Measurements from ENCODE around the gene RAB4A. TPM values are rescaled to one million over a fixed set of nuclear protein-coding genes. Genes with fewer than 3 reads are reported as not detected.
A peak's percentile ranks its signal among the peaks of the same experiment; 100 is the strongest.

Gene RAB4A
- total RNA-seq, 1 experiment from 2014 or later = 66.7 TPM

DNA sequence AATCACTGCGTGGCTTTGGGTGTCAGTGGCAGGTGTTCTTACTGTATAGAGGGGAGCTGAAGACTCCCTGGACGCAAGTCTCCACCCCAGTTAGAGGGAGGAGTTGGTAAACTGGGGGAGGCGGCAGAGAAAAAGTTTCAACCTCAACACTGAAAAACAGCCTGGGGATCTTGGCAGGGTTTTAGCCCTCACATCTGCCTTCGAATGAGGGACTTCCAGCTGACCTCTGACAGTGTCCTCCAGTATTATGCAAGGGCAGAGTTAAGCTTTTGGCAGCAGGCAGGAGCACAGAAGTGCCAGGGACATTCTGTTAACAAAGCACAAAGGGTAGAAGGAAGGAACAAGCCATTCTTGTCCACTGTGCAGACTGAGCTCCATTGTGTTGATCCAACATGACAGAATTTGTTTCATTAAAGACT, 41.2 kb upstream of the RAB4A start:
- Mint-ChIP-seq H3K4me3 (peak overlapping the region; percentile 33 to 66), H3K4me1 (peaks cover 63 to 66% of the 10 kb centered on the region in 2 experiments), H3K27me3 (ENCODE audit: low read depth) (no peaks in the 10 kb centered on the region; the same call in 1 of the 2 replicates), H3K9me3 (no peaks in the 10 kb centered on the region; a peak in 2 of 5 replicates), H3K27ac (peak overlapping the region; percentile 90 to 98 (median 91)), H3K36me3 (ENCODE audit: insufficient read depth in 1 of 3, low read depth in 3 of 3) (peaks cover 0 to 2% (median 0%) of the 10 kb centered on the region in 3 experiments; a peak in 2 of 7 replicates)
- no peak for DNase-seq
- Histone ChIP-seq H3K4ac (ENCODE audit: low read depth, low read length) (no peak overlapping the region), H3K23ac (ENCODE audit: insufficient read length, low read depth, low read length) (no peak overlapping the region), H3K9ac (ENCODE audit: extremely low read depth, insufficient read length, low read length) (peak overlapping the region; percentile 21), H3K18ac (ENCODE audit: insufficient read length, low read depth, low read length) (peak overlapping the region; percentile 25), H2BK15ac (ENCODE audit: low read depth, low read length) (no peak overlapping the region), H2BK5ac (ENCODE audit: insufficient read length, low read length) (no peak overlapping the region), H2AK5ac (ENCODE audit: insufficient read length, low read length) (no peak overlapping the region), H2BK12ac (ENCODE audit: insufficient read length, low read depth, low read length) (no peak overlapping the region), H3K4me1 (ENCODE audit: insufficient read depth, low read length) (peaks cover 32% of the 10 kb centered on the region), H2BK120ac (ENCODE audit: low read depth, low read length, poor library complexity, severe bottlenecking) (no peak overlapping the region), H3K79me2 (ENCODE audit: insufficient read depth, low read length) (no peaks in the 10 kb centered on the region), H3K4me2 (ENCODE audit: insufficient read depth, insufficient read length, low read length) (peak overlapping the region; percentile 19), H2BK20ac (ENCODE audit: low read depth, low read length, poor library complexity, severe bottlenecking) (no peak overlapping the region), H4K20me1 (ENCODE audit: control insufficient read depth, insufficient read depth, insufficient read length) (no peaks in the 10 kb centered on the region), H3K27ac (ENCODE audit: insufficient read length, low read depth, low read length) (peak overlapping the region; percentile 69), H3K14ac (ENCODE audit: insufficient read depth, low read length) (peak overlapping the region; percentile 47), H3K9me3 (ENCODE audit: control insufficient read depth, low read depth, low read length) (no peaks in the 10 kb centered on the region), H3K79me1 (ENCODE audit: insufficient read depth, low read depth, low read length, poor library complexity, severe bottlenecking) (no peaks in the 10 kb centered on the region), H3K56ac (ENCODE audit: insufficient read length, low read depth, low read length) (no peak overlapping the region), H3K23me2 (ENCODE audit: insufficient read length, low read depth, low read length, poor library complexity, severe bottlenecking) (no peaks in the 10 kb centered on the region), H3K27me3 (ENCODE audit: insufficient read depth, low read length) (no peaks in the 10 kb centered on the region), H4K91ac (ENCODE audit: insufficient read length, low read depth, low read length) (no peak overlapping the region), H3T11ph (ENCODE audit: low read length) (no peak overlapping the region), H2AFZ (ENCODE audit: low read length) (no peak overlapping the region), H4K8ac (replicated peaks; ENCODE audit: insufficient read length, low read depth, low read length) (no peak overlapping the region), H4K5ac (ENCODE audit: insufficient read length, low read depth, low read length) (no peak overlapping the region)
- no CpG with 5 or more reads among the region's 4 CpGs for WGBS (ENCODE audit: extremely low coverage, insufficient read length, low lambda C conversion rate)
- TF ChIP-seq, protein P1, sequence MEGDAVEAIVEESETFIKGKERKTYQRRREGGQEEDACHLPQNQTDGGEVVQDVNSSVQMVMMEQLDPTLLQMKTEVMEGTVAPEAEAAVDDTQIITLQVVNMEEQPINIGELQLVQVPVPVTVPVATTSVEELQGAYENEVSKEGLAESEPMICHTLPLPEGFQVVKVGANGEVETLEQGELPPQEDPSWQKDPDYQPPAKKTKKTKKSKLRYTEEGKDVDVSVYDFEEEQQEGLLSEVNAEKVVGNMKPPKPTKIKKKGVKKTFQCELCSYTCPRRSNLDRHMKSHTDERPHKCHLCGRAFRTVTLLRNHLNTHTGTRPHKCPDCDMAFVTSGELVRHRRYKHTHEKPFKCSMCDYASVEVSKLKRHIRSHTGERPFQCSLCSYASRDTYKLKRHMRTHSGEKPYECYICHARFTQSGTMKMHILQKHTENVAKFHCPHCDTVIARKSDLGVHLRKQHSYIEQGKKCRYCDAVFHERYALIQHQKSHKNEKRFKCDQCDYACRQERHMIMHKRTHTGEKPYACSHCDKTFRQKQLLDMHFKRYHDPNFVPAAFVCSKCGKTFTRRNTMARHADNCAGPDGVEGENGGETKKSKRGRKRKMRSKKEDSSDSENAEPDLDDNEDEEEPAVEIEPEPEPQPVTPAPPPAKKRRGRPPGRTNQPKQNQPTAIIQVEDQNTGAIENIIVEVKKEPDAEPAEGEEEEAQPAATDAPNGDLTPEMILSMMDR (conservative IDR thresholded peaks at IDR 0.05) = no peak
